Heart left ventricle (tissue), 13 donors: ENCODE measurements around the gene NKAIN2.

Experiments
- POLR2A ChIP-seq, 2 donors: fragments of 450-650 bp; IDR thresholded peaks; one replicate each; pipeline ENCODE4 v1.6.1; 2017; ENCODE audit warnings: antibody characterized with exemption in 2 of 2, mild to moderate bottlenecking in 2 of 2, moderate library complexity in 2 of 2
- TF ChIP-seq, protein P1 (sequence below), 12 donors: fragments of 200-600 bp; sonication (generic) in 4 of 12; IDR thresholded peaks; one replicate each; pipeline versions ENCODE4 v1.5.0 to v1.8.0; 2018 to 2022; ENCODE audit warnings: antibody characterized with exemption in 12 of 12, mild to moderate bottlenecking in 5 of 12
- donor health status: ischemic (EF 13 %, LVEDD 7.1; RV severe dilation, severe dysfunction).
- donor health status: DM: no; HTN: yes; CAD: no.
- donor health status: DM: no; HTN: no; CAD: no.
- donor health status: ischemic (EF 25% LVEDD 6.9; RV normal size, moderate dysfunction).
- donor health status: ischemic (EF 25% LVEDD 5.7; RV mildly dilated, moderate dysfunction).
- donor health status: ischemic (EF 35%, LVEDD 5.7; RV mildly dilated, moderate dysfunction).
- donor health status: nonischemic (EF 11% LVEDD 7.7; RV severe dilation, severe dysfunction).
- donor health status: DM: yes; HTN: yes; CAD: no.
- donor health status: PGD.
- donor health status: ischemic (EF 29% LVEDD 5.4; RV normal size, mild dysfunction).
- donor health status: nonischemic (EF 23%, LVEDD 6.1; RV moderate dilation, normal function).

DNA sequence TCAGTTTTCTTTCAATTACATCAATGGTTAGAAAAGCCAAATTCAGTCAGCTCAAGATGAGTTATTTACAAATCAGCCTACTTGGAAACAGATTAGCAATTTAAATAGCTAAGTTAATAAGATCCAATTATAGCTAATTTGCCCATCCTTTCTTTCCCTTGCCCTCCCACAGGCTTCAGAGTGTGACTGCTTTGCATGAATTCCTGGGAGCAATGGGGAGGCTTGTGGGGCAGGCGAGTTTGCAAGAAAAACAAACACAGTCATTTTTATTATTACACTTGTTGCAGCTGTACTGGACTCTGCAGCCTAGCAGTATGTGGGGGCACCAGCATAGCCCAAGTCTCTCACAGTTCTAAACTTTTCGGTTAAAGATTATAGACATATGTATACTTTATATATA lies 219.0 kb downstream of the NKAIN2 start:
- no peak for TF ChIP-seq POLR2A (IDR thresholded peaks at IDR 0.05)
- TF ChIP-seq, protein P1, sequence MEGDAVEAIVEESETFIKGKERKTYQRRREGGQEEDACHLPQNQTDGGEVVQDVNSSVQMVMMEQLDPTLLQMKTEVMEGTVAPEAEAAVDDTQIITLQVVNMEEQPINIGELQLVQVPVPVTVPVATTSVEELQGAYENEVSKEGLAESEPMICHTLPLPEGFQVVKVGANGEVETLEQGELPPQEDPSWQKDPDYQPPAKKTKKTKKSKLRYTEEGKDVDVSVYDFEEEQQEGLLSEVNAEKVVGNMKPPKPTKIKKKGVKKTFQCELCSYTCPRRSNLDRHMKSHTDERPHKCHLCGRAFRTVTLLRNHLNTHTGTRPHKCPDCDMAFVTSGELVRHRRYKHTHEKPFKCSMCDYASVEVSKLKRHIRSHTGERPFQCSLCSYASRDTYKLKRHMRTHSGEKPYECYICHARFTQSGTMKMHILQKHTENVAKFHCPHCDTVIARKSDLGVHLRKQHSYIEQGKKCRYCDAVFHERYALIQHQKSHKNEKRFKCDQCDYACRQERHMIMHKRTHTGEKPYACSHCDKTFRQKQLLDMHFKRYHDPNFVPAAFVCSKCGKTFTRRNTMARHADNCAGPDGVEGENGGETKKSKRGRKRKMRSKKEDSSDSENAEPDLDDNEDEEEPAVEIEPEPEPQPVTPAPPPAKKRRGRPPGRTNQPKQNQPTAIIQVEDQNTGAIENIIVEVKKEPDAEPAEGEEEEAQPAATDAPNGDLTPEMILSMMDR (IDR thresholded peaks at IDR 0.05) = no peak
